Lower leg skin (tissue), 3 donors: Measurements from ENCODE around the gene LRRC27.

ENCODE experiments used
- POLR2A ChIP-seq, 2 donors: fragments of 450-650 bp; IDR thresholded peaks; one replicate each; pipeline ENCODE4 v1.6.1; 2016 to 2017; ENCODE audit warnings: antibody characterized with exemption in 2 of 2, mild to moderate bottlenecking in 1 of 2, moderate library complexity in 1 of 2
- TF ChIP-seq, protein P1 (sequence below), 3 donors: fragments of 450-650 bp; IDR thresholded peaks; one replicate each; pipeline ENCODE4 v1.5.1; 2016; ENCODE audit warnings: antibody characterized with exemption in 3 of 3, mild to moderate bottlenecking in 3 of 3, moderate library complexity in 2 of 3

DNA sequence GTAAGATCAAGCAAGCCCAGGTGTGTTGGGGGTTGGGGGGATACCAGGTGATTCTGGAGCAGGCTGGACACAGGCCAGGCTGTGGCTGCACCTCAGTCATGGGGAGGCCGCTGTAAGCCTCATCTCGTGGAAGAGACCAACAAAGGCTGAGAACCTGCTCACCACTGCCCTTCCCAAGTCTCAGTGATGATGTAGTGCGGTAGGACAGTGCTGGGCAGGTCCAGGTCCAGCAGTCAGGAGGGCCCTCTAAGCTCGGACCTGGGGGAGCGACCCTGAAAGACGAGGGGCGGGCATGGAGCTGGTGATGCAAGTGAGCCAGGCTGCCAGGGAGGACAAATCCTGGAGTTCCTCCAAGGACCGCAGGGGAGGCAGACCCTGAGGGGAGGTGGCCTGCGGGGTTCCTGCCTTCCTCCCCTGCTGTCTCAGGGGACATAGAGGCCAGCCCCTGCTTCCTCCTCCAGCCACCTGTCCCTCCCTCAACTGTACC lies 61.7 kb downstream of the LRRC27 start:
- TF ChIP-seq, protein P1, sequence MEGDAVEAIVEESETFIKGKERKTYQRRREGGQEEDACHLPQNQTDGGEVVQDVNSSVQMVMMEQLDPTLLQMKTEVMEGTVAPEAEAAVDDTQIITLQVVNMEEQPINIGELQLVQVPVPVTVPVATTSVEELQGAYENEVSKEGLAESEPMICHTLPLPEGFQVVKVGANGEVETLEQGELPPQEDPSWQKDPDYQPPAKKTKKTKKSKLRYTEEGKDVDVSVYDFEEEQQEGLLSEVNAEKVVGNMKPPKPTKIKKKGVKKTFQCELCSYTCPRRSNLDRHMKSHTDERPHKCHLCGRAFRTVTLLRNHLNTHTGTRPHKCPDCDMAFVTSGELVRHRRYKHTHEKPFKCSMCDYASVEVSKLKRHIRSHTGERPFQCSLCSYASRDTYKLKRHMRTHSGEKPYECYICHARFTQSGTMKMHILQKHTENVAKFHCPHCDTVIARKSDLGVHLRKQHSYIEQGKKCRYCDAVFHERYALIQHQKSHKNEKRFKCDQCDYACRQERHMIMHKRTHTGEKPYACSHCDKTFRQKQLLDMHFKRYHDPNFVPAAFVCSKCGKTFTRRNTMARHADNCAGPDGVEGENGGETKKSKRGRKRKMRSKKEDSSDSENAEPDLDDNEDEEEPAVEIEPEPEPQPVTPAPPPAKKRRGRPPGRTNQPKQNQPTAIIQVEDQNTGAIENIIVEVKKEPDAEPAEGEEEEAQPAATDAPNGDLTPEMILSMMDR (IDR thresholded peaks at IDR 0.05) = no peak
- TF ChIP-seq POLR2A (IDR thresholded peaks at IDR 0.05) = no peak
